Left renal pelvis (tissue), 4 donors: ENCODE results near the gene CALHM6. TPM values are rescaled to one million over a fixed set of nuclear protein-coding genes. Genes with fewer than 3 reads are reported as not detected.

Experiments used
- polyA plus RNA-seq, 4 donors: library from polyadenylated mRNA; unstranded; fragments of 120-200 nt; gene quantifications; one replicate each; pipeline ENCODE4 v1.2.1, GENCODE V29; 2013; ENCODE audit not compliant: insufficient read length in 4 of 4

The CALHM6 gene
- polyA plus RNA-seq, 4 donors = 3.1 to 5.5 (median 5.0) TPM

Other genes with a start within 250 kb of the CALHM6 start
- gene TSPYL4, start 207.3 kb upstream of the CALHM6 start, polyA plus RNA-seq = 10 to 100 TPM; 53.9 to 63.1 (median 61.7) TPM
- 100 to 1,000 TPM in 1 of 4 donors, 10 to 100 TPM in 3; 80.9 to 108 (median 96.2) TPM for gene TSPYL1, start 181.4 kb upstream of the CALHM6 start, polyA plus RNA-seq
- 10 to 100 TPM; 39.7 to 50.8 (median 46.1) TPM for gene DSE, start 90.4 kb upstream of the CALHM6 start, polyA plus RNA-seq
- gene CALHM5, start 50.3 kb downstream of the CALHM6 start, polyA plus RNA-seq = 1 to 10 TPM in 3 of 4 donors, under 1 TPM in 1; 0.96 to 4.3 (median 2.3) TPM
- gene TRAPPC3L, start 84.3 kb downstream of the CALHM6 start, polyA plus RNA-seq = under 1 TPM; 0.14 to 0.60 (median 0.29) TPM
- under 1 TPM in 3 of 4 donors, not detected in 1; 0.26 to 0.85 (median 0.58) TPM for gene CALHM4, start 92.4 kb downstream of the CALHM6 start, polyA plus RNA-seq
- gene RWDD1, start 110.1 kb downstream of the CALHM6 start, polyA plus RNA-seq = 10 to 100 TPM; 77.7 to 84.3 (median 79.3) TPM
- gene RSPH4A, start 155.1 kb downstream of the CALHM6 start, polyA plus RNA-seq = 1 to 10 TPM; 1.0 to 3.5 (median 2.4) TPM
- gene ZUP1, start 207.4 kb downstream of the CALHM6 start, polyA plus RNA-seq = 10 to 100 TPM in 3 of 4 donors, 1 to 10 TPM in 1; 9.4 to 14.9 (median 13.8) TPM
- gene KPNA5, start 219.8 kb downstream of the CALHM6 start, polyA plus RNA-seq = 10 to 100 TPM; 17.1 to 25.8 (median 19.9) TPM